Measurements from ENCODE around the gene RFPL2.

DNA sequence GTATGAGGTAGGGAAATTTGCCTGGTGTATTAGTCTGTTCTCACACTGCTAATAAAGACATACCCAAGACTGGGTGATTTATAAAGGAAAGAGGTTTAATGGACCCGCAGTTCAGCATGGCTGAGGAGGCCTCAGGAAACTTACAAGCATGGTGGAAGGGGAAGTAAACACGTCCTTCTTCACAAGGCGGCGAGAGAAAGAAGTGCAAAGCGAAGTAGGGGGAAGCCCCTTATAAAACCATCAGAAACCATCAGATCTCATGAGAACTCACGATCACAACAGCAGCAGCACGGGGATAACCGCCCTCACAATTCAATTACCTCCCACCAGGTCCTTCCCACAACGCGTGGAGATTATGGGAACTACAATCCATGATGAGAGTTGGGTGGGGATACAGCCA is 12.0 kb upstream of the RFPL2 start:
- TF ChIP-seq, protein P1, sequence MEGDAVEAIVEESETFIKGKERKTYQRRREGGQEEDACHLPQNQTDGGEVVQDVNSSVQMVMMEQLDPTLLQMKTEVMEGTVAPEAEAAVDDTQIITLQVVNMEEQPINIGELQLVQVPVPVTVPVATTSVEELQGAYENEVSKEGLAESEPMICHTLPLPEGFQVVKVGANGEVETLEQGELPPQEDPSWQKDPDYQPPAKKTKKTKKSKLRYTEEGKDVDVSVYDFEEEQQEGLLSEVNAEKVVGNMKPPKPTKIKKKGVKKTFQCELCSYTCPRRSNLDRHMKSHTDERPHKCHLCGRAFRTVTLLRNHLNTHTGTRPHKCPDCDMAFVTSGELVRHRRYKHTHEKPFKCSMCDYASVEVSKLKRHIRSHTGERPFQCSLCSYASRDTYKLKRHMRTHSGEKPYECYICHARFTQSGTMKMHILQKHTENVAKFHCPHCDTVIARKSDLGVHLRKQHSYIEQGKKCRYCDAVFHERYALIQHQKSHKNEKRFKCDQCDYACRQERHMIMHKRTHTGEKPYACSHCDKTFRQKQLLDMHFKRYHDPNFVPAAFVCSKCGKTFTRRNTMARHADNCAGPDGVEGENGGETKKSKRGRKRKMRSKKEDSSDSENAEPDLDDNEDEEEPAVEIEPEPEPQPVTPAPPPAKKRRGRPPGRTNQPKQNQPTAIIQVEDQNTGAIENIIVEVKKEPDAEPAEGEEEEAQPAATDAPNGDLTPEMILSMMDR (IDR thresholded peaks at IDR 0.05), result no peak
- no peak for TF ChIP-seq POLR2A (IDR thresholded peaks at IDR 0.05)
- no peak for TF ChIP-seq EP300 (IDR thresholded peaks at IDR 0.05)
- no peak for TF ChIP-seq POLR2AphosphoS5 (IDR thresholded peaks at IDR 0.05)

Measured in sigmoid colon (tissue), 4 donors.